ENCODE data around the gene CACNA1C.

- TF ChIP-seq CTCF (conservative IDR thresholded peaks at IDR 0.05 in 1 of 2, IDR thresholded peaks at IDR 0.05 in 1 of 2; ENCODE audit: low read depth in 1 of 2, low read length in 2 of 2) (no peak), EZH2 (IDR thresholded peaks at IDR 0.05; ENCODE audit: low read length, missing control alignments) (no peak)
These were observed 333.8 kb downstream of the CACNA1C start for GRCh38 chr12:2386566-2386965.
